HG03108 (cell line): ENCODE data around the gene SNHG17.

ENCODE experiments used
- ATAC-seq: cut with Tn5 transposase; IDR thresholded peaks from one replicate; pipeline ENCODE4 v1.9.1; 2021; ENCODE audit warnings: moderate library complexity; ENCODE audit not compliant: unreplicated experiment

The SNHG17 gene

GRCh38 chr20:38377039-38377685, 58.0 kb downstream of the SNHG17 start:
- no peak for ATAC-seq

GRCh38 chr20:38373898-38374297, 61.2 kb downstream of the SNHG17 start:
- no peak for ATAC-seq

DNA sequence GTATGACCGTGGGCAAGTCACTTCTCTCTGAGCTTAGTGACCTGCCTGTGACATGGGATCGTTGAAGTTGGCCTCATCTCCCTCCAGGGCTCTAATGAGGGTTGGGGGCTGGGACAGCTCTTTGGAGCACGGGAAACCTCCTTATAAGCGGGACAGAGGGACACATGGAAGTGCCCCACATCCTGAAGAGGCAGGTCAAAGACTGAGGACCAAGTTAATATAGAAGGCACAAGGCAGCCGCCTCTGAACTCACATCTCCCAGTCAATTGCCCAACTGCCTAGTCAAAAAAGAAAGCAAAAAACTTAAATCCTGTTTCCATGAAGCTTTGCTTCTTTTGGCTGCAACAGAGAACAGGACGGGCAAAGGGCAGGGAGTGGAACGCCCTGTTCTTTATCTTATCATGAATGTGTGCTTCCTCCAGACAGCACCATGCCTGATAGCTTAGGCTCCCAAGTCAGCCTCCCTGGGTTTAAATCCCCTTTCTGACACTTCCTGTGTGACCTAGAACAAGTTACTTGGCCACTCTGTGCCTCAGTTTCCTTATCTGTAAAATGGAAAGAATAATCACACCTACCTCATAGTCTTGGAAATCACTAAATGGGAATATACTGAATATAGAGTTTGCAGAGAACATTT, 61.8 kb downstream of the SNHG17 start:
- ATAC-seq = no peak

- ATAC-seq = no peak
These were observed 62.3 kb downstream of the SNHG17 start for GRCh38 chr20:38372806-38373205.
